Panc1 (cell line): ENCODE measurements around the gene TAS2R19. TPM values are rescaled to one million over a fixed set of nuclear protein-coding genes. Genes with fewer than 3 reads are reported as not detected.

ENCODE experiments used
- ATAC-seq: fragments of 200-7000 bp; cut with Tn5 transposase; 2 replicates; pipeline ENCODE4 v1.9.1; 2020; ENCODE audit warnings: mild to moderate bottlenecking, moderate library complexity
- BruUV-seq: library from RNA; stranded (reverse); fragments of 400-500 nt; replicated peaks from 2 replicates; lab custom pipeline; 2021; lab: Mats Ljungman, UMichigan
- CTCF ChIA-PET: fragments of 300-600 bp; sonication (Branson Sonifier 250); formaldehyde crosslinking; loops from one replicate; lab custom pipeline; 2022; ENCODE audit warnings: antibody characterized with exemption; lab: Charles Lee
- POLR2A ChIA-PET: fragments of 300-600 bp; sonication (Branson Sonifier 250); formaldehyde crosslinking; loops from one replicate; lab custom pipeline; 2022; ENCODE audit warnings: antibody characterized with exemption; lab: Charles Lee
- DNase-seq: peaks from one replicate; pipeline ENCODE4 v3.0.0-alpha.2; 2010; ENCODE audit warnings: low read depth, low spot score
- H3K27ac ChIP-seq: 2 replicates; pipeline ENCODE4 v1.5.1; 2011; ENCODE audit warnings: mild to moderate bottlenecking, low read length, inconsistent platforms
- H3K27me3 ChIP-seq: fragments of 200-500 bp; sonication (Bioruptor generic); 2 replicates; pipeline ENCODE4 v1.6.0; 2014; ENCODE audit warnings: low read length, inconsistent platforms; ENCODE audit not compliant: control insufficient read depth, insufficient read depth
- H3K36me3 ChIP-seq: fragments of 200-500 bp; sonication (Bioruptor generic); 2 replicates; pipeline ENCODE4 v1.5.1; 2014; ENCODE audit warnings: inconsistent platforms, mild to moderate bottlenecking, low read length, moderate library complexity; ENCODE audit not compliant: control insufficient read depth, insufficient read depth
- H3K4me1 ChIP-seq: 2 replicates; pipeline ENCODE4 v1.5.1; 2011; ENCODE audit warnings: inconsistent platforms, mild to moderate bottlenecking, low read length, moderate library complexity; ENCODE audit not compliant: control insufficient read depth, insufficient read depth
- H3K4me3 ChIP-seq, 2 experiments: 2 replicates each; pipeline ENCODE4 v1.5.1; 2011 to 2012; ENCODE audit warnings: low read depth in 2 of 2, low read length in 2 of 2, mild to moderate bottlenecking in 2 of 2, inconsistent platforms in 1 of 2, moderate library complexity in 1 of 2
- H3K9me3 ChIP-seq: fragments of 200-500 bp; sonication (Bioruptor generic); 2 replicates; pipeline ENCODE4 v1.5.1; 2014; ENCODE audit warnings: low read depth, mild to moderate bottlenecking, inconsistent platforms, low read length, moderate library complexity; ENCODE audit not compliant: control insufficient read depth, insufficient read depth
- CTCF ChIP-seq: fragments of 450-650 bp; IDR thresholded peaks from 2 replicates; pipeline ENCODE4 v1.5.1; 2017; ENCODE audit warnings: mild to moderate bottlenecking
- POLR2AphosphoS5 ChIP-seq: IDR thresholded peaks from 2 replicates; pipeline ENCODE4 v1.6.1; 2012; ENCODE audit warnings: mild to moderate bottlenecking, low read depth, low read length, moderate library complexity
- REST ChIP-seq, 2 experiments: IDR thresholded peaks; 2 replicates each; pipeline ENCODE4 v1.6.1; 2011 to 2012; ENCODE audit warnings: low read depth in 2 of 2, control low read depth in 1 of 2, low read length in 1 of 2, mild to moderate bottlenecking in 1 of 2, moderate library complexity in 1 of 2; ENCODE audit not compliant: insufficient read depth in 1 of 2
- SIN3A ChIP-seq: IDR thresholded peaks from 2 replicates; pipeline ENCODE4 v1.6.1; 2012; ENCODE audit warnings: low read depth, mild to moderate bottlenecking, low read length, moderate library complexity, borderline replicate concordance; ENCODE audit not compliant: insufficient read depth
- TCF7L2 ChIP-seq: IDR thresholded peaks from 2 replicates; pipeline ENCODE4 v1.6.1; 2011; ENCODE audit warnings: mild to moderate bottlenecking, low read depth, low read length, inconsistent platforms
- in situ Hi-C: cut with HindIII; loops from 2 replicates; pipeline ENCODE4 v1.10.0; 2016; ENCODE audit warnings: low sequenced_read_pairs, low pct_unique_long_range_greater_than_20kb
- intact Hi-C: fragments of 100-400 bp; cut with micrococcal nuclease; formaldehyde crosslinking; loops from one replicate; pipeline ENCODE4 v1.10.0; 2022; ENCODE audit not compliant: unreplicated experiment
- total RNA-seq: library from RNA; stranded (reverse); gene quantifications from one replicate; pipeline ENCODE4 v1.2.1, GENCODE V29; 2021; ENCODE audit not compliant: unreplicated experiment

Gene TAS2R19
- total RNA-seq, 1 experiment from 2014 or later: 1.1 TPM

- TF ChIP-seq REST (IDR thresholded peaks at IDR 0.05; ENCODE audit: insufficient read depth in 1 of 2, low read depth in 2 of 2, low read length in 1 of 2) (no peak), SIN3A (no peak), TCF7L2 (no peak), POLR2AphosphoS5 (no peak), CTCF (no peak)
- no peak for DNase-seq
- in situ Hi-C loops: no loop called here
- no peak within 1 kb of the TSS for H3K4me3 ChIP-seq
- ChIA-PET CTCF (no interaction called here), POLR2A (interaction anchor here (0.6 kb wide), 1 partner anchor 672 kb away, joined by 5 read pairs; no protein-coding TSS in a partner anchor)
- intact Hi-C loops: loop anchor here (10.0 kb wide), 1 partner anchor 123 kb away; no protein-coding TSS in a partner anchor
- H3K9me3 ChIP-seq: no peaks in the 10 kb centered on the region
- no peaks in the 10 kb centered on the region for H3K36me3 ChIP-seq
- BruUV-seq: no TSS peak
- H3K27me3 ChIP-seq: no peaks in the 10 kb centered on the region
- H3K27ac ChIP-seq: no peak within 1 kb of the TSS
- no peak for ATAC-seq
- H3K4me1 ChIP-seq: no peaks in the 10 kb centered on the region
Measured at GRCh38 chr12:11031307-11031706, 8.9 kb upstream of the TAS2R19 start, which contains the start of gene TAS2R31. TSS of gene TAS2R31 (minus strand) at chr12:11031407. CDS start at chr12:11031335, 72 bp downstream.

- ATAC-seq (no peak), DNase-seq (no peak)
- ChIA-PET POLR2A (no interaction called here), CTCF (no interaction called here)
- Histone ChIP-seq H3K4me3 (no peak overlapping the region), H3K9me3 (no peaks in the 10 kb centered on the region), H3K36me3 (no peaks in the 10 kb centered on the region), H3K27ac (no peak overlapping the region), H3K4me1 (no peaks in the 10 kb centered on the region), H3K27me3 (no peaks in the 10 kb centered on the region)
- BruUV-seq: no TSS peak
- no peak for TF ChIP-seq TCF7L2
- peak; percentile 13; the same call in 1 of the 2 replicates for TF ChIP-seq CTCF
- intact Hi-C loops (no loop called here), in situ Hi-C loops (no loop called here)
Measured at GRCh38 chr12:11026118-11026517, 3.7 kb upstream of the TAS2R19 start.
